ENCODE measurements around the gene SCT. TPM values are rescaled to one million over a fixed set of nuclear protein-coding genes. Genes with fewer than 3 reads are reported as not detected.

Gene SCT
- total and polyA plus RNA-seq, 2 of the 4 experiments (the other 2 are of a cell fraction) = not detected

GRCh38 chr11:617199-617911 is 9.6 kb downstream of the SCT start:
- no peak overlapping the region for H2BK20ac ChIP-seq (ENCODE audit: low read depth, low read length)
- no peak overlapping the region for H3K4me2 ChIP-seq (ENCODE audit: low read depth, low read length)
- H2AK9ac ChIP-seq (replicated peaks; ENCODE audit: low read depth, low read length, poor library complexity) = no peak overlapping the region
- no peak overlapping the region for H3K4ac ChIP-seq (ENCODE audit: low read depth, low read length)
- H4K5ac ChIP-seq (ENCODE audit: low read depth, low read length) = no peak overlapping the region
- no TSS peak for BruUV-seq (replicated peaks)
- ChIA-PET CTCF (no interaction called here), POLR2A (ENCODE audit: unreplicated experiment) (no interaction called here)
- intact Hi-C loops (cut with micrococcal nuclease) (no loop called here), dilution Hi-C loops (cut with HindIII; ENCODE audit: low sequenced_read_pairs, unreplicated experiment) (no loop called here), in situ Hi-C loops (cut with MboI; ENCODE audit: low sequenced_read_pairs) (no loop called here)
- H3K4me3 ChIP-seq (ENCODE audit: insufficient read depth, low read depth, low read length) = no peak overlapping the region
- peaks cover 2 to 32% of the 10 kb centered on the region in 2 experiments; a peak in 3 of 4 replicates for H3K79me1 ChIP-seq (ENCODE audit: low read depth in 1 of 2, low read length in 2 of 2)
- H3K27ac ChIP-seq (ENCODE audit: insufficient read depth, low read length) = no peak overlapping the region
- no peak overlapping the region for H2AK5ac ChIP-seq (ENCODE audit: low read depth, low read length)
- no peak overlapping the region for H3K9ac ChIP-seq (ENCODE audit: low read depth, low read length)
- H4K91ac ChIP-seq (ENCODE audit: insufficient read depth, low read depth, low read length) = no peak overlapping the region
- H2BK15ac ChIP-seq (ENCODE audit: low read depth, low read length) = no peak overlapping the region
- H2BK5ac ChIP-seq (ENCODE audit: low read depth, low read length, poor library complexity, severe bottlenecking) = no peak overlapping the region
- no peak for DNase-seq
- ATAC-seq (ENCODE audit: low read depth) = no peak
- H4K20me1 ChIP-seq (ENCODE audit: insufficient read depth, low read length) = peaks cover 25% of the 10 kb centered on the region
- H4K8ac ChIP-seq (ENCODE audit: low read depth in 2 of 2, low read length in 2 of 2) = no peak overlapping the region
- WGBS, 2 experiments (ENCODE audit: extremely low coverage in 2 of 2, insufficient read length in 1 of 2) = 93% methylated on average over 36 of the region's 57 CpGs; no CpG with 5 or more reads in 1 of the 2 experiments
- H2AFZ ChIP-seq (replicated peaks; ENCODE audit: low read length, poor library complexity) = no peak overlapping the region
- TF ChIP-seq CEBPB (IDR thresholded peaks at IDR 0.05; ENCODE audit: low read depth, low read length) (no peak), SMC3 (IDR thresholded peaks at IDR 0.05; ENCODE audit: low read depth, low read length) (no peak), MAFK (IDR thresholded peaks at IDR 0.05; ENCODE audit: low read depth, low read length) (no peak), NFE2L2 (IDR thresholded peaks at IDR 0.05; ENCODE audit: low read depth, low read length) (no peak), CTCF (conservative IDR thresholded peaks at IDR 0.05; ENCODE audit: low read depth, low read length) (no peak), RFX5 (IDR thresholded peaks at IDR 0.05; ENCODE audit: low read depth, low read length) (no peak), MAZ (IDR thresholded peaks at IDR 0.05; ENCODE audit: borderline replicate concordance, low read depth, low read length) (no peak), RCOR1 (IDR thresholded peaks at IDR 0.05; ENCODE audit: insufficient replicate concordance, low read length) (no peak), RAD21 (IDR thresholded peaks at IDR 0.05; ENCODE audit: low read length) (no peak)
- peaks cover 18% of the 10 kb centered on the region for H3K36me3 ChIP-seq (ENCODE audit: control insufficient read depth, insufficient read depth, low read length)
- H3K9me3 ChIP-seq (ENCODE audit: control insufficient read depth, insufficient read depth, low read length) = no peaks in the 10 kb centered on the region
- no peak overlapping the region for H2BK120ac ChIP-seq (ENCODE audit: low read depth, low read length)
- H3K23ac ChIP-seq (ENCODE audit: low read depth, low read length) = no peak overlapping the region
- H3K14ac ChIP-seq (replicated peaks; ENCODE audit: low read depth, low read length) = no peak overlapping the region
- H3K18ac ChIP-seq (ENCODE audit: low read depth, low read length) = no peak overlapping the region
- H3K4me1 ChIP-seq (ENCODE audit: control insufficient read depth, insufficient read depth, low read length) = peaks cover 4% of the 10 kb centered on the region; the same call in 1 of the 2 replicates
- H3K9me1 ChIP-seq (ENCODE audit: insufficient read depth, low read length) = 0 out of 2 replicates have a peak, but pooled peaks cover 3% of the 10 kb centered on the region
- H3K27me3 ChIP-seq (ENCODE audit: control insufficient read depth, insufficient read depth, low read length) = no peaks in the 10 kb centered on the region
- no peak overlapping the region for H3K56ac ChIP-seq (ENCODE audit: extremely low read depth, insufficient read depth, low read length)

All from IMR-90 (cell line).